ENCODE results near the gene CMC2. TPM values are rescaled to one million over a fixed set of nuclear protein-coding genes. Genes with fewer than 3 reads are reported as not detected.
A peak's percentile ranks its signal among the peaks of the same experiment; 100 is the strongest.

CMC2 gene
- total RNA-seq, 3 donors from 2014 or later, result 106 to 112 (median 109) TPM

DNA sequence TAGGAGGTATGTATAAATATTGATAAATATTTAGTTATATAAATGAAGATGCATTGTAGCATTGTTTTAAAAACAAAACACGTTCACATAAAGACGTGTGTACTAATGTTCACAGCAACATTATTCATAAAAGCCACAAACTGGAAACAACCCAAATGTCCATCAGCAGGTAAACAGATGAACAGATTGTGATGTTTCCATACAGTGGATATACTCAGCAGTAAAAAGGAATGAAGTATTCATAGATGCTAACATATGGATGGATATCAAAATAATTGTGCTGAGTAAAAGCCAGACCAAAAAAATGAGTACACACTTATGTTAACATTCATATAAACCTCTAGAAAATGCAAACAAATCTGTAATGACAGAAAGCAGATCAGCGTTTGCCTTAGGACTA is 6.3 kb upstream of the CMC2 start:
- H3K9me3 Mint-ChIP-seq, result no peaks in the 10 kb centered on the region
- H3K4me1 Mint-ChIP-seq (ENCODE audit: low read depth), result peaks cover 8% of the 10 kb centered on the region
- ATAC-seq, result no peak
- H3K36me3 Mint-ChIP-seq (ENCODE audit: insufficient read depth), result peaks cover 23% of the 10 kb centered on the region
- no peak overlapping the region for H3K4me3 Mint-ChIP-seq
- H3K27me3 Mint-ChIP-seq (ENCODE audit: low read depth), result no peaks in the 10 kb centered on the region
- no peak for DNase-seq

DNA sequence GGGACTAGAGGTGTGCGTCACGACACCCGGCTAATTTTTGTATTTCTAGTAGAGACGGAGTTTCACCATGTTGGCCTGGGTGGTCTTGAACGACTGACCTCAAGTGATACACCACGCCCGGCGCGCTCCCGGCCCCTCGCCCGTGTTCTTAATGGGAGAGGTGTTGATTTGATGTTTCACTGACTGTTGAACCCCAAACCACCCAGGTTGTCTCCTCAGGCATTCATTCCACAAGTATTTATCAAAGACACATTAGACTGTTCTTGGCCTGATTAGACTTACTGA is 1.8 kb upstream of the CMC2 start:
- Mint-ChIP-seq H3K36me3 (ENCODE audit: insufficient read depth) (peaks cover 13% of the 10 kb centered on the region), H3K9me3 (no peaks in the 10 kb centered on the region), H3K27me3 (ENCODE audit: low read depth) (no peaks in the 10 kb centered on the region), H3K4me3 (peak overlapping the region; percentile 94), H3K4me1 (ENCODE audit: low read depth) (peaks cover 30% of the 10 kb centered on the region)
- ATAC-seq (no peak), DNase-seq (no peak)

DNA sequence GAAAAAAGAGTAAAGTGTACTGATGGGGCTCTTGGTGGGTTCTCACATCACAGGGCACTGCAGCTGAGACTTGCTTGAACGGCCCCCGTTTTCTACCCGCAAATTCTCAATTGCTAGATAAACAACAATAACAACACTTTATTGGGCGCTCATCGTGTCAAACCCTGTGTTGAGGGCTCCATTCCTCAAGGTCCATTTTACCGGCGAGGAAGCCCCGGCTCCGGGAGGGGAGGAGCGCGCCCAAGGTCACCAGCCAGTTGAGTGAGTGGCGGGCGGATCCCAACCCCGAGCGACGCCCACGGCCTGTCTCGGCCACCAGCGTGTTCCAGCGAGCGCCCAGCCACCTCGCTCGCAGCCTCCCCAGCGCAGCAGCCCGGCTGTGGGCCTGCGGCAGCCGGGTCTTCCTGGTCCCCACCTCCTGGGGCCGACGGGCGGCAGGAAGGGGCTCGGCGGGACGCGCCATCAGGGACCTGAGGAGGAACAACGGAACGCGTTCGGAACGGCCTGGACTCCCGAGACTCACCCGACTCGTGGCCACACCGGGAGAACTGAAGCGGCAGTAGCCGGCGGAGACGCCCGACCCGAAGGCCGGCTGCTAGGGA is 373 bp downstream of the CMC2 start:
- DNase-seq, result peak; percentile 65
- peaks cover 11% of the 10 kb centered on the region for H3K36me3 Mint-ChIP-seq (ENCODE audit: insufficient read depth)
- peaks cover 48% of the 10 kb centered on the region for H3K4me1 Mint-ChIP-seq (ENCODE audit: low read depth)
- no peaks in the 10 kb centered on the region for H3K9me3 Mint-ChIP-seq
- H3K27me3 Mint-ChIP-seq (ENCODE audit: low read depth), result no peaks in the 10 kb centered on the region
- peak; percentile 42 to 44 for ATAC-seq
- peak overlapping the region; percentile 94 for H3K4me3 Mint-ChIP-seq

DNA sequence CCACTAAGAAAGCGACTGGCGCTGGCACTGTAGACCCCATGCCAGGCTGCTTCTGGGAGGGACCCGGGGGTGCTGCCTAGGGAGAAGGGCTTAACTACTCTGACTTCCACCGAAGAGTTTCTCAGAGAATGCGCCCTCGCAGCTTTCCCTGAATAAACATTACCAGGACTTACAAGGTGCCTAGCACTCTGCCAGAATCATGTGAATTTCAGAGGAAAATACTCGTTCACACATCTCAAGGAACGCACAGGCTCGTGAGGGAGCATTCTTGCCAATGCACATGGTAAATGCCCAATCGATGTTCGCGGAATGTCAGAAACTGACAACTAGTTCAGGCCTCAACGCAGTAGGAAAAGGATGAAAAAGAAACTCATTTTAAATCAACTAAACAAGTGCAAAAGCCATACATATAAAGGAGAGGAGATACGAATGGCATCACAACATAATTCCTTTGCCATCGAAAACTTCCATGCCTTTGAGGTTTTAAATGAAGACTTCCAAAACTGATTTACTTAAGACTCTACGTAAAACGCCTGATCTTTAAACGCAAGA is 999 bp downstream of the CMC2 start:
- Mint-ChIP-seq H3K27me3 (ENCODE audit: low read depth) (no peaks in the 10 kb centered on the region), H3K36me3 (ENCODE audit: insufficient read depth) (peaks cover 10% of the 10 kb centered on the region)
- DNase-seq, result no peak

DNA sequence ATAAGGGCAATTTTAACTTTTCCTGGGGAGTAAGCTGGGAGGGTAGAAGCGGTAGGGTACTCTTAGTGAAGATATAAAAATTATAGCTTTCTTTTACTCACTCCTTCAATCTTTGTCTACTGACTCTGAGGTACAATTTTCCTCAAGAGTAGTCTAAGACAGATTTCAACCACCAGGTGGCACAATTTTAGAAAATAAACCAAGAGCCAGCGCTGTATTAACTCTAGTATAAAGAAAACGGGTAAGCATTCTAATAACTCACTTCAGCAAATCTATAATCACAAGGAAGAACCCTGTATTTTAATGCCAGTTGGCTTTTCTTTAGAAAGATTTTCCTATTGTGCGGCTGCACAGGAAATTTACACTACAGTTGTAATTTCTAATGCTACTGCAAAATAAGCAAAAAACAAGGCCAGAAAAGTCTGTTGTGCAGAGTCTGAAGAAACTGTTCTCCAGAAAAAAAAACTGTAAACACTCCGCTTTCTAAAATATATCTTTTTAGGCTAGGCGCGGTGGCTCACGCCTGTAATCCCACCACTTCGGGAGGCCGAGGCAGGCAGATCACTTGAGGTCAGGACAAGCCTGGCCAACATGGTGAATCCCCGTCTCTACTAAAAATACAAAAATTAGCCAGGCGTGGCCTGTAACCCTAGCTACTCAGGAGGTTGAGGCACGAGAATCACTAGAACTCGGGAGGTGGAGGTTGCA is 1.9 kb downstream of the CMC2 start:
- no peak for DNase-seq
- Mint-ChIP-seq H3K27me3 (ENCODE audit: low read depth) (no peaks in the 10 kb centered on the region), H3K9me3 (no peaks in the 10 kb centered on the region), H3K36me3 (ENCODE audit: insufficient read depth) (peaks cover 14% of the 10 kb centered on the region), H3K4me3 (peak overlapping the region; percentile 94), H3K4me1 (ENCODE audit: low read depth) (peaks cover 60% of the 10 kb centered on the region)
- no peak for ATAC-seq

More for the DNA sequence above, 999 bp downstream of the CMC2 start:
- Mint-ChIP-seq H3K4me3 (peak overlapping the region; percentile 94), H3K9me3 (no peaks in the 10 kb centered on the region), H3K4me1 (ENCODE audit: low read depth) (peaks cover 53% of the 10 kb centered on the region)
- no peak for ATAC-seq

DNA sequence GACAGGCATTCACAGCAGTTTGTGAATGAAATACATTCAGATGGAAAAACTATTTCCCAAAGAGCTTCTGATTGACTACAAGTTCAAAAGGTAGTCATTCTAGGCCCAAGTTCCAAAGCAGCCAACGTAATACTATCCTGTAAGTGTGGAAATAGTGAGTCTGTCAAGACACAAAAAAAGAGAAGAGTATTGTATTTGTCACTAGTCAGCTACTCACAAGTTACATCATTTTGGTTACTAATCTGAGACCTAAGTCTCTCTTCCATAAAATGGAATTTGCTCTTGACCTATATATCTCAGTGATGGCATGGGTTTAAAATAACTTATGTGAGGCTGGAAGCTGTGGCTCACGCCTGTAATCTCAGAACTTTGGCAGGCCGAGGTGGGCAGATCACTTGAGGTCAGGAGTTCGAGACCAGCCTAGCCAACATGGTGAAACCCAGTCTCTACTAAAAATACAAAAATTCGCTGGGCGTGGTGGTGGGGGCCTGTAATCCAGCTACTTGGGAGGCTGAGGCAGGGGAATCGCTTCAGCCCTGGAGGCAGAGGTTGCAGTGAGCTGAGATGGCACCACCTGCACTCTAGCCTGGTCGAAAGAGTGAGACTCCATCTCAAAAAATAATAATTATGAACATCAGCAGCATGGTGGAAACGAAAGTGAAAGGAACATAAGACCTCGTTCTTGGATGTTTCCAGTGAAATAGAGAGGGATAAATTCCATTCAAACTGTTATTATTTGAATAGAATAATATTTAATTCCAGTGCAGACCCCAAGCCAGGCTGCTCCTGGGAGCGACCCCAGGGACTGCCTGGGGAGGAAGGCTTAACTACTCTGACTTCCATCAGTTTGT is 2.9 kb downstream of the CMC2 start:
- H3K36me3 Mint-ChIP-seq (ENCODE audit: insufficient read depth), result peaks cover 16% of the 10 kb centered on the region
- H3K9me3 Mint-ChIP-seq, result no peaks in the 10 kb centered on the region
- no peaks in the 10 kb centered on the region for H3K27me3 Mint-ChIP-seq (ENCODE audit: low read depth)
- DNase-seq (no peak), ATAC-seq (no peak)
- peak overlapping the region; percentile 94 for H3K4me3 Mint-ChIP-seq
- H3K4me1 Mint-ChIP-seq (ENCODE audit: low read depth), result peaks cover 69% of the 10 kb centered on the region

DNA sequence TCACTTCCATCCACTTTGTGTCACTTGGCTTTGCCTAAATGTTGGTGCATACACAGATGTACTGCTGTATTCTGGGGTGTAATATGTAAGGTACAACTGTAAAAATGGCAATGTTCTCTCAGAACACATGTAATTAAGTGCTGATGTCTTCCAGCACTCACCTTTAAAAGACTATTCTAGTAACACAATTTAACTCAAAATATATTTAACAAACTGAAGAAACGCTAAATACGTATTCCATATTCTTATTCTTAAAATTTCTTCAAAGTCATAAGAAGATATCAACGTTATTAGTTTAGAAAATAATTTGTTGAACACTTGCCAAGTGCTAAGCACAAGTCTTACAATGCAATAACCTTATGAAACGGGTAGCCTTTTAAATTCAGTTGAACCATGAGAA is 3.6 kb downstream of the CMC2 start:
- H3K36me3 Mint-ChIP-seq (ENCODE audit: insufficient read depth), result peaks cover 16% of the 10 kb centered on the region

DNA sequence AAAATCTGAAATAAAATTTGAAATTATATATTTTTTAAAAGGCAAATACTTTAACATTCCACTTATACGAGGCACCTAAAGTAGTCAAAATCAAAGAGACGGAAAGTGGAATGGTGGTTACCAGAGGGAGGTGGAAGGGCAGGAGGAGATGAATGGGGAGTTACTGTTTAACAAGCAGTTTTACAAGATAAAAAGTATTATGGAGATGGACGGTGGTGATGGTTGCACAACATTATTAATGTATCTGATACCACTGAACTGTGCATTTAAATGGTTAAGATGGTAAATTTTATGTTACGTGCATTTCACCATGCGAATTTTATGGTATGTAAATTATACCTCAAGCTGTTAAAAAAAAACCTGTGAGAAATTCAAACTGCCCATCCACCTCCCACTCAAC is 5.4 kb downstream of the CMC2 start:
- peaks cover 82% of the 10 kb centered on the region for H3K4me1 Mint-ChIP-seq (ENCODE audit: low read depth)
- H3K4me3 Mint-ChIP-seq, result no peak overlapping the region
- no peaks in the 10 kb centered on the region for H3K27me3 Mint-ChIP-seq (ENCODE audit: low read depth)
- no peaks in the 10 kb centered on the region for H3K9me3 Mint-ChIP-seq
- H3K36me3 Mint-ChIP-seq (ENCODE audit: insufficient read depth), result peaks cover 16% of the 10 kb centered on the region
- ATAC-seq (no peak), DNase-seq (no peak)

More for the DNA sequence above, 3.6 kb downstream of the CMC2 start:
- Mint-ChIP-seq H3K4me3 (peak overlapping the region; percentile 94), H3K27me3 (ENCODE audit: low read depth) (no peaks in the 10 kb centered on the region), H3K4me1 (ENCODE audit: low read depth) (peaks cover 72% of the 10 kb centered on the region), H3K9me3 (no peaks in the 10 kb centered on the region)
- no peak for ATAC-seq
- no peak for DNase-seq

DNA sequence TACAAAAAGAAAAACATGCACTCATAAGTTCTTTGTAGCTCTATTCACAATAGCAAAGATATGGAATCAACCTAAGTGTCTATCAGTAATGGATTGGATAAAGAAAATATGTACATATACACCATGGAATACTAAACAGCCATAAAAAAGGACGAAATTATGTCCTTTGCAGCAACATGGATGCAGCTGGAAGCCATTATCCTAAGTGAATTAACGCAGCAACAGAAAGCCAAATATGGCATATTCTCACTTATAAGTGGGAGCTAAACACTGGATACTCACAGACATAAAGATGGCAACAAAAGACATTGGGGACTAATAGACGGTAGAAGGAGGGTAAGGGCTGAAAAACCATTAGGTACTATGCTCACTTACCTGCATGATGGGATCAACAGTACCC is 5.8 kb downstream of the CMC2 start:
- H3K27me3 Mint-ChIP-seq (ENCODE audit: low read depth), result no peaks in the 10 kb centered on the region
- H3K9me3 Mint-ChIP-seq, result no peaks in the 10 kb centered on the region
- ATAC-seq (no peak), DNase-seq (no peak)
- H3K4me1 Mint-ChIP-seq (ENCODE audit: low read depth), result peaks cover 79% of the 10 kb centered on the region
- peaks cover 16% of the 10 kb centered on the region for H3K36me3 Mint-ChIP-seq (ENCODE audit: insufficient read depth)
- H3K4me3 Mint-ChIP-seq, result no peak overlapping the region

DNA sequence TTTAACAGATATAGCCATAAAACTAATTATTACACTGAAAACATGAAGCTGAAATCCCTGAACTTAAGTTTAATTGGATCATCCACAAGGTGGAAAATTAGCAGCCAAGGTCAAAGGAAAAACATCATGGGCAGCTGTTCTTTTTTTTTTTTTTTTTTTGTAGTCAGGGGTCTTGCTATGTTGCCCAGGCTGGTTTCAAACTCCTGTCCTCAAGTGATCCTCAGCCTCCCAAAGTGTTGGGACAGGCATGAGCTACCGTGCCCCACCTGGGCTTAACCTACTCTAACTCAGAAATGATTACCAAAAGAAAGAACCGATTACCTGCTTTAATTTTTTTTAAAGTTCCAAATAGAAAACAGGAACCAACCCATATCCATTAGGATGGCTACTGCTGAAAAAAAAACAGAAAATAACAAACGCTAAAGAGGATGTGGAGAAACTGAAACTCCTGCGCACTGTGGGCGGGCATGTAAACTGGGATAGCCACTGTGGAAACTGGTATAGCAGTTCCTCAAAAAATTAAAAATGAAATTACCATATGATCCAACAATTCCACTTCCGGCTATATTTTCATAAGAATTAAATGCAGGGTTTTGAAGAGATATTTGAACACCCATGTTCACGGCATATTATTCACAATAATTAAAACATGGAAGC is 8.6 kb downstream of the CMC2 start:
- no peak for ATAC-seq
- Mint-ChIP-seq H3K36me3 (ENCODE audit: insufficient read depth) (peaks cover 15% of the 10 kb centered on the region), H3K9me3 (no peaks in the 10 kb centered on the region), H3K4me1 (ENCODE audit: low read depth) (peaks cover 71% of the 10 kb centered on the region), H3K4me3 (peak overlapping the region; percentile 79), H3K27me3 (ENCODE audit: low read depth) (no peaks in the 10 kb centered on the region)
- no peak for DNase-seq

DNA sequence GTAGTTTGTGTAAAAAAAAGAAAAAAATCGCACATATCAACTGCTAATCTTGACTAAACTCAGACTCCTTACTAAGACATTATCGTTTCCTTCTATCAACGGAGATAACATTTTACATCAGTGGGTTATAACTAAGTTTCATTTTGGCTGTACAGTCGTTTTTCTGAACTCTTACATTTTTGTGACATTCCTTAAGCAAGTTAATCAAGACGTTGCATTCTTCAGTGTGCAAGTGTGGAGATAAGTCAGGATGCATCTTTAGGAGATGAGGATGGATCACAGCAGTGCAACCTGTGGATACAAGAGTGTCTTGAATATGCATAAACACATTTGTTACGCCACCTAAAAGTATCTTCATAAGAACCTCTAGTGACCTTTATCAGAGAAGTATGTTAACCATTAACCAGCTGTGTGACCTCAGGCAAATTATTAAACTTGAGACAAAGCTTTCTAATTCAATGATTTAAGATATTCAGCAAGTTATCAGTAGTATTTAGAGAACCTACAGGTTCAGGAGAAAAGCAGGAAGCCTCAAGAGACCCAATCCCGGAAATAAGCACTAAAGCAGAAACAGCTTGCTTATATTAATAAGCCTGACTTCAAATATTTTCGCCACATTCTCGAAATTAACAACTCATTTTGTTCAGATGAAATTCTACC is 9.4 kb downstream of the CMC2 start:
- H3K27me3 Mint-ChIP-seq (ENCODE audit: low read depth), result no peaks in the 10 kb centered on the region
- H3K4me1 Mint-ChIP-seq (ENCODE audit: low read depth), result peaks cover 67% of the 10 kb centered on the region
- ATAC-seq, result peak; percentile 69 to 77
- peaks cover 18% of the 10 kb centered on the region for H3K36me3 Mint-ChIP-seq (ENCODE audit: insufficient read depth)
- no peaks in the 10 kb centered on the region for H3K9me3 Mint-ChIP-seq
- H3K4me3 Mint-ChIP-seq, result peak overlapping the region; percentile 79
- DNase-seq, result no peak

DNA sequence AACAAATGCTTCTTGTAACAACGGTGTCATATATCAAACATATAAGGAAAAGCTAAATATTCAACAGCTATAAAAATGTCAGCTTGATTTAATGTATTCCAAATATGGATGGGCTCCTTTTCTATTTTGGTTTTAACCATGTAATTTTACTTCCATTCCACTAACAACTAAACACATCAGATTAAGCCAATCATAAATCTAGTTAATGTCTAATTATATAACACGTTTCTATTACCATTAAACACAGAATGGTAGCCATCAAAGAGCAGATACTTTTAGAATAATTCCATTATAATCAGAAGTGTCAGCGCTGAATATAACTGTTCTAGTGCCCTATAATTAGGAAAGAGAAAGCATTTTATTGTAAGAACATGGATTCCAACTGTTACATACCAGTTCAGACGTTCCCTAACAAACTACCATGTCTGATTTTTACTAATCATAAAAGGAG is 10.0 kb downstream of the CMC2 start:
- Mint-ChIP-seq H3K36me3 (ENCODE audit: insufficient read depth) (peaks cover 17% of the 10 kb centered on the region), H3K4me1 (ENCODE audit: low read depth) (peaks cover 61% of the 10 kb centered on the region), H3K27me3 (ENCODE audit: low read depth) (no peaks in the 10 kb centered on the region), H3K9me3 (no peaks in the 10 kb centered on the region), H3K4me3 (peak overlapping the region; percentile 79)
- no peak for DNase-seq
- ATAC-seq, result no peak

DNA sequence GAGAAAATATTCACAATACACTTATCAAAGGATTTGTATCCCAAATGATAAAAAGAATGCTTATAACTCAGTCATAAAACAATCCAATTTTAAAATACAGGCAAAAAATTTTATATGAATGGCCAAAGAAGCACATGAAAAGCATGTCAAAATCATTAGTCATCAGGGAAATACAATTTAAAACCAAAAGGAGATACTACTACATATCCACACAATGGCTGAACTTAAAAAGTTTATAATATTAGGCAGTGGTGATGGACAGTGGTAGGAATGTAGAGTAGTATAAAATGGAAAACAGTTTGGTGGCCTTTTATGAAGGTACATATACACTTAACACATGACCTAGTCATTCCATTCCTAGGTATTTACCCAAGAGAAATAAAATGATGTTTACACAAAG is 12.2 kb downstream of the CMC2 start:
- peaks cover 45% of the 10 kb centered on the region for H3K4me1 Mint-ChIP-seq (ENCODE audit: low read depth)

DNA sequence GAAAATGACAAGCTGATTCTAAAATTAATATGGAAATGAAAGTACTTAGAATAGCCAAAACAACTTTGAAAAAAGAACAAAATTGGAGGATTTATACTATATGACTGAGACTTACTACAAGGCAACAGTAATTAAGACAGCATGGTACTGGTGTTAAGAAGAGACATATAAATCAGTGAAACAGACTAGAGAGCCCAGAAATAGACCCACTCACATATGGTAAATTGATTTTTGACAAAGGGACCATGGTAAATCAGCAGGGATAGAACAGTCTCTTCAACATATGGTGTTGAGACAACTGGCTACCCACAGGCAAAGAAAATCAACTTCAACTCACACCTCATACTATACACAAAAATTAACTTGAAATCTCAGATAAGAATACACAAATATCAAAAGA is 12.9 kb downstream of the CMC2 start:
- no peak for ATAC-seq
- H3K4me1 Mint-ChIP-seq (ENCODE audit: low read depth), result peaks cover 39% of the 10 kb centered on the region
- H3K27me3 Mint-ChIP-seq (ENCODE audit: low read depth), result no peaks in the 10 kb centered on the region
- no peaks in the 10 kb centered on the region for H3K9me3 Mint-ChIP-seq
- no peak for DNase-seq
- H3K36me3 Mint-ChIP-seq (ENCODE audit: insufficient read depth), result peaks cover 18% of the 10 kb centered on the region
- H3K4me3 Mint-ChIP-seq, result no peak overlapping the region

More for the DNA sequence above, 12.2 kb downstream of the CMC2 start:
- Mint-ChIP-seq H3K9me3 (no peaks in the 10 kb centered on the region), H3K27me3 (ENCODE audit: low read depth) (no peaks in the 10 kb centered on the region), H3K4me3 (no peak overlapping the region), H3K36me3 (ENCODE audit: insufficient read depth) (peaks cover 16% of the 10 kb centered on the region)
- DNase-seq (no peak), ATAC-seq (no peak)

All from activated T-cell treated with anti-CD3 and anti-CD28 coated beads, Interleukin-2, amount 50 U/mL, for 4 hours (primary cell).